ENCODE results near the gene FARP1. TPM values are rescaled to one million over a fixed set of nuclear protein-coding genes. Genes with fewer than 3 reads are reported as not detected.

Gene FARP1
- total RNA-seq, 1 donor from 2014 or later, result 357 TPM

- peaks cover 86% of the 10 kb centered on the region for H3K4me1 Mint-ChIP-seq (ENCODE audit: unreplicated experiment)
- no peaks in the 10 kb centered on the region for H3K27me3 Mint-ChIP-seq (ENCODE audit: unreplicated experiment)
- no peaks in the 10 kb centered on the region for H3K9me3 Mint-ChIP-seq (ENCODE audit: unreplicated experiment)
- H3K27ac Mint-ChIP-seq (ENCODE audit: unreplicated experiment), result peak overlapping the region; percentile 90
- DNase-seq (ENCODE audit: extremely low spot score, unreplicated experiment), result no peak
- no peak for TF ChIP-seq CTCF (IDR thresholded peaks at IDR 0.05)
- peaks cover 40% of the 10 kb centered on the region for H3K36me3 Mint-ChIP-seq (ENCODE audit: unreplicated experiment)
- H3K4me3 Mint-ChIP-seq (ENCODE audit: unreplicated experiment), result no peak overlapping the region
These were observed 310.3 kb downstream of the FARP1 start for GRCh38 chr13:98452851-98453843.

- H3K9me3 Mint-ChIP-seq (ENCODE audit: unreplicated experiment), result no peaks in the 10 kb centered on the region
- DNase-seq (ENCODE audit: extremely low spot score, unreplicated experiment), result no peak
- H3K27ac Mint-ChIP-seq (ENCODE audit: unreplicated experiment), result peak overlapping the region; percentile 97
- H3K4me1 Mint-ChIP-seq (ENCODE audit: unreplicated experiment), result peaks cover 82% of the 10 kb centered on the region
- H3K4me3 Mint-ChIP-seq (ENCODE audit: unreplicated experiment), result peak overlapping the region; percentile 11
- TF ChIP-seq CTCF (IDR thresholded peaks at IDR 0.05), result no peak
- H3K36me3 Mint-ChIP-seq (ENCODE audit: unreplicated experiment), result peaks cover 33% of the 10 kb centered on the region
- H3K27me3 Mint-ChIP-seq (ENCODE audit: unreplicated experiment), result no peaks in the 10 kb centered on the region
These were observed 311.5 kb downstream of the FARP1 start for GRCh38 chr13:98454389-98454881.

- no peak for TF ChIP-seq CTCF (IDR thresholded peaks at IDR 0.05)
- peaks cover 43% of the 10 kb centered on the region for H3K36me3 Mint-ChIP-seq (ENCODE audit: unreplicated experiment)
- DNase-seq (ENCODE audit: extremely low spot score, unreplicated experiment), result no peak
- peak overlapping the region; percentile 97 for H3K27ac Mint-ChIP-seq (ENCODE audit: unreplicated experiment)
- H3K27me3 Mint-ChIP-seq (ENCODE audit: unreplicated experiment), result no peaks in the 10 kb centered on the region
- no peaks in the 10 kb centered on the region for H3K9me3 Mint-ChIP-seq (ENCODE audit: unreplicated experiment)
- peaks cover 66% of the 10 kb centered on the region for H3K4me1 Mint-ChIP-seq (ENCODE audit: unreplicated experiment)
- no peak overlapping the region for H3K4me3 Mint-ChIP-seq (ENCODE audit: unreplicated experiment)
These were observed 313.5 kb downstream of the FARP1 start for GRCh38 chr13:98456413-98456845.

GRCh38 chr13:98457053-98457452, 314.2 kb downstream of the FARP1 start:
- no peak for DNase-seq (ENCODE audit: extremely low spot score, unreplicated experiment)
- H3K9me3 Mint-ChIP-seq (ENCODE audit: unreplicated experiment), result no peaks in the 10 kb centered on the region
- H3K27ac Mint-ChIP-seq (ENCODE audit: unreplicated experiment), result peak overlapping the region; percentile 47
- H3K4me3 Mint-ChIP-seq (ENCODE audit: unreplicated experiment), result no peak overlapping the region
- TF ChIP-seq CTCF (IDR thresholded peaks at IDR 0.05), result no peak
- H3K36me3 Mint-ChIP-seq (ENCODE audit: unreplicated experiment), result peaks cover 44% of the 10 kb centered on the region
- H3K4me1 Mint-ChIP-seq (ENCODE audit: unreplicated experiment), result peaks cover 60% of the 10 kb centered on the region
- no peaks in the 10 kb centered on the region for H3K27me3 Mint-ChIP-seq (ENCODE audit: unreplicated experiment)

GRCh38 chr13:98458431-98458830, 315.5 kb downstream of the FARP1 start:
- TF ChIP-seq CTCF (IDR thresholded peaks at IDR 0.05), result no peak
- Mint-ChIP-seq H3K36me3 (ENCODE audit: unreplicated experiment) (peaks cover 57% of the 10 kb centered on the region), H3K27ac (ENCODE audit: unreplicated experiment) (peak overlapping the region; percentile 64)

More at GRCh38 chr13:98458431-98458830, 315.5 kb downstream of the FARP1 start:
- H3K27me3 Mint-ChIP-seq (ENCODE audit: unreplicated experiment), result no peaks in the 10 kb centered on the region
- H3K4me1 Mint-ChIP-seq (ENCODE audit: unreplicated experiment), result peaks cover 57% of the 10 kb centered on the region
- no peak overlapping the region for H3K4me3 Mint-ChIP-seq (ENCODE audit: unreplicated experiment)
- no peaks in the 10 kb centered on the region for H3K9me3 Mint-ChIP-seq (ENCODE audit: unreplicated experiment)
- no peak for DNase-seq (ENCODE audit: extremely low spot score, unreplicated experiment)
